OCI-LY3 (cell line): Measurements from ENCODE around the gene RIBC2.

ENCODE experiments used
- H2AFZ ChIP-seq: fragments of 200-600, 300-600 bp; shearing (Covaris generic); 2 replicates; pipeline ENCODE4 v1.6.0; 2014; ENCODE audit warnings: antibody characterized with exemption, low read depth, low read length
- H3K27ac ChIP-seq: fragments of 200-600, 300-600 bp; sonication (generic); 2 replicates; pipeline ENCODE4 v1.5.1; 2014; ENCODE audit warnings: mild to moderate bottlenecking, low read length, moderate library complexity, mixed read lengths
- H3K27me3 ChIP-seq: fragments of 200-600, 300-600 bp; sonication (generic); 2 replicates; pipeline ENCODE4 v1.6.1; 2014; ENCODE audit warnings: low read depth, low read length, mixed read lengths
- H3K36me3 ChIP-seq: fragments of 200-600, 300-600 bp; sonication (generic); replicated peaks from 2 replicates; pipeline ENCODE3; 2014; ENCODE audit warnings: low read depth, low read length, mixed read lengths
- H3K4me1 ChIP-seq: fragments of 300-600, 200-600 bp; sonication (generic); 2 replicates; pipeline ENCODE4 v1.6.1; 2014; ENCODE audit warnings: low read length, mixed read lengths
- H3K4me2 ChIP-seq: fragments of 200-600, 300-600 bp; sonication (generic); 2 replicates; pipeline ENCODE4 v1.6.1; 2014; ENCODE audit warnings: low read length, mixed read lengths
- H3K4me3 ChIP-seq: fragments of 300-600, 200-600 bp; sonication (generic); 2 replicates; pipeline ENCODE4 v1.5.1; 2014; ENCODE audit warnings: antibody characterized with exemption, mild to moderate bottlenecking, low read length, moderate library complexity
- H3K79me2 ChIP-seq: fragments of 300-600, 200-600 bp; shearing (Covaris generic); 2 replicates; pipeline ENCODE4 v1.6.1; 2014; ENCODE audit warnings: mild to moderate bottlenecking, low read length, mixed read lengths
- H3K9ac ChIP-seq: fragments of 300-600, 200-600 bp; shearing (Covaris generic); 2 replicates; pipeline ENCODE4 v1.6.0; 2014; ENCODE audit warnings: mild to moderate bottlenecking, low read length, moderate library complexity
- H3K9me3 ChIP-seq: fragments of 200-600, 300-600 bp; shearing (Covaris generic); 2 replicates; pipeline ENCODE4 v1.6.1; 2014; ENCODE audit warnings: low read length, mixed read lengths; ENCODE audit not compliant: insufficient read depth
- H4K20me1 ChIP-seq: fragments of 200-600, 300-600 bp; sonication (generic); 2 replicates; pipeline ENCODE4 v1.6.1; 2016; ENCODE audit warnings: low read length, mixed read lengths; ENCODE audit not compliant: insufficient read depth
- CTCF ChIP-seq: fragments of 200-600, 300-600 bp; sonication (generic); IDR thresholded peaks from 2 replicates; pipeline ENCODE4 v1.5.1; 2014; ENCODE audit warnings: antibody characterized with exemption, low read length, low read depth
- EZH2phosphoT487 ChIP-seq: fragments of 200-600 bp; shearing (Covaris generic); IDR thresholded peaks from 2 replicates; pipeline ENCODE4 v1.6.1; 2018; ENCODE audit warnings: antibody characterized with exemption, mixed run types, low read depth

RIBC2 gene

GRCh38 chr22:45420539-45420938 is 7.0 kb downstream of the RIBC2 start:
- no peak overlapping the region for H3K4me2 ChIP-seq
- H4K20me1 ChIP-seq = no peaks in the 10 kb centered on the region
- no peak overlapping the region for H3K9ac ChIP-seq
- no peak overlapping the region for H3K4me3 ChIP-seq
- H3K27me3 ChIP-seq = peaks cover 17% of the 10 kb centered on the region
- H3K27ac ChIP-seq = no peak overlapping the region
- no peaks in the 10 kb centered on the region for H3K9me3 ChIP-seq
- H3K36me3 ChIP-seq = no peaks in the 10 kb centered on the region
- TF ChIP-seq CTCF (no peak), EZH2phosphoT487 (no peak)
- no peaks in the 10 kb centered on the region for H3K79me2 ChIP-seq
- H3K4me1 ChIP-seq = peaks cover 6% of the 10 kb centered on the region
- H2AFZ ChIP-seq = no peak overlapping the region

- no peak overlapping the region for H2AFZ ChIP-seq
- H3K79me2 ChIP-seq = no peaks in the 10 kb centered on the region
- H3K4me2 ChIP-seq = no peak overlapping the region
- no peaks in the 10 kb centered on the region for H3K36me3 ChIP-seq
- H3K9me3 ChIP-seq = no peaks in the 10 kb centered on the region
- no peak overlapping the region for H3K9ac ChIP-seq
- no peak overlapping the region for H3K4me3 ChIP-seq
- peaks cover 6% of the 10 kb centered on the region for H3K4me1 ChIP-seq
- TF ChIP-seq EZH2phosphoT487 (no peak), CTCF (no peak)
- H3K27me3 ChIP-seq = peaks cover 17% of the 10 kb centered on the region
- no peak overlapping the region for H3K27ac ChIP-seq
- H4K20me1 ChIP-seq = no peaks in the 10 kb centered on the region
Measured at GRCh38 chr22:45421349-45422055, 8.0 kb downstream of the RIBC2 start.

- no peak overlapping the region for H3K9ac ChIP-seq
- no peaks in the 10 kb centered on the region for H3K36me3 ChIP-seq
- no peak overlapping the region for H3K27ac ChIP-seq
- no peak overlapping the region for H2AFZ ChIP-seq
- no peak overlapping the region for H3K4me2 ChIP-seq
- no peaks in the 10 kb centered on the region for H4K20me1 ChIP-seq
- no peak overlapping the region for H3K4me3 ChIP-seq
- TF ChIP-seq EZH2phosphoT487 = no peak
- TF ChIP-seq CTCF = no peak
- peaks cover 6% of the 10 kb centered on the region for H3K4me1 ChIP-seq
- H3K27me3 ChIP-seq = peaks cover 21% of the 10 kb centered on the region
- no peaks in the 10 kb centered on the region for H3K9me3 ChIP-seq
- H3K79me2 ChIP-seq = no peaks in the 10 kb centered on the region
Measured at GRCh38 chr22:45422237-45422983, 8.9 kb downstream of the RIBC2 start.

GRCh38 chr22:45423524-45423923 is 10.0 kb downstream of the RIBC2 start:
- no peaks in the 10 kb centered on the region for H3K9me3 ChIP-seq
- H3K27ac ChIP-seq = no peak overlapping the region
- H3K4me1 ChIP-seq = peaks cover 6% of the 10 kb centered on the region
- no peaks in the 10 kb centered on the region for H4K20me1 ChIP-seq
- TF ChIP-seq CTCF (no peak), EZH2phosphoT487 (no peak)
- H2AFZ ChIP-seq = no peak overlapping the region
- no peaks in the 10 kb centered on the region for H3K36me3 ChIP-seq
- H3K4me2 ChIP-seq = no peak overlapping the region
- no peaks in the 10 kb centered on the region for H3K79me2 ChIP-seq
- no peak overlapping the region for H3K9ac ChIP-seq
- H3K27me3 ChIP-seq = peaks cover 19% of the 10 kb centered on the region
- H3K4me3 ChIP-seq = no peak overlapping the region
